ENCODE data around the gene NEK2.
"Not testable (repeated sequence)": the region's sequence is repeated elsewhere in the genome, so short reads cannot be mapped to it uniquely, and the experiment has no call there.

The NEK2 gene

DNA sequence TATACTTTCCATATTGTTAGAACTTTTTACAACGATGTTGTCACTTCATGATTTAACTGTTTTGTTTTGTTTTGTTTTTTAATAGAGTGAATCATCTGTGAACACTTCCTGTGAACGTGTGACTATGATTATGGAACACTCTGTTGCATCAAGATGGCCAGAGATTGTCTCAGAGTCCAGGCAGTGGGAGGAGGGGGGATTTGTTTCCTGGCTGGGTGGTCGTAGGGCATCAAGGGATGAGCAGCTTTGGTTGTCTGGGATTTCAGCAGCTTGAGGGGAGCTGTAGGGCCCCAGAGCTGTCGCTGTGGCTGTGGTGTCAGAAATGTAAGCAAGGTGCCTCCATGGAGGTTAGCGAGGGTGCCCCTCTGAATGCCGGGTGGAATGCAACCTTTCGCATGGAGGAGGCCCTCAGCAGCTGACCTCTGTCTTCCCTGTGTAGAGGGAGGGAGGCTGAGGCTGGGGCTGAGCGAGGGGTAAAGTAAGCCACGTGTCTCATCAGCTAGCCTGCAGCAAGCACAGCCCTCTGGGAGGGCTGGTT is 21.4 kb downstream of the NEK2 start:
- DNase-seq (ENCODE audit: extremely low spot score, insufficient read length, low read depth) (no peak), FAIRE-seq (no peak)

DNA sequence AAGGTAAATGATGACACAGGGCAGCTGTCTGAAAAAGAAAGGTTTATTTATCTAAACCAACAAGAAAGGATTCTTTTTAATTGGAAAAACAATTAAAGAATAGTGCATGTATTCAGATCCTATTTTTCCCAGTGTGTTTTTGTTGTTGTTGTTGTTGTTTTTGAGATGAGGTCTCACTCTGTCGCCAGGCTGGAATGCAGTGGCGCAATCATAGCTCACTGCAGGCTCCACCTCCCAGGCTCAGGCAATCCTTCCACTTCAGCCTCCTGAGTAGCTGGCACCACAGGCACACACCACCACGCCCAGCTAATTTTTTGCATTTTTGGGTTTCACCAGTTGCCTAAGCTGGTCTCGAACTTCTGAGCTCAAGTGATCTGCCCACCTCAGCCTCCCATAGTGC is 22.1 kb downstream of the NEK2 start:
- DNase-seq (ENCODE audit: extremely low spot score, insufficient read length, low read depth) (no peak), FAIRE-seq (no peak)

DNA sequence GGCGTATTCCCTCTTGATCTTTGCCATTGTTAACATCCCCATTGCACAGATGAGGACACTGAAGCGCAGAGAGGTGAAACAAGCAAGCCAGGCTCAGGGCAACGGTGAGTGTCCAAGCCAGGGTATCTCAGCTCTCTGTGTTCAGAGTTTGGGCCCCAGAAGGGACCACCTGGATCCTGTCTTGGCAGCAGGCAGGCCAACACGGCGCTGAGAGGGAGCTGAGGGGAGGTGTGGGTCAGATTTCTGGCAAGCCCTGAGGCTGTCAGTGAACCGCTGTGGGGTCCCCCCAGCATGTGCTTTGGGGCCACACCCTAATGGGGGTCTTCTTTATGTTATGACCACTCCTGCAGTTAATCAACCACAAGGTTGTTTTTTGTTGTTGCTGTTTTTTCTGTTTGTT is 23.1 kb downstream of the NEK2 start:
- DNase-seq (ENCODE audit: extremely low spot score, insufficient read length, low read depth) (no peak), FAIRE-seq (no peak)

DNA sequence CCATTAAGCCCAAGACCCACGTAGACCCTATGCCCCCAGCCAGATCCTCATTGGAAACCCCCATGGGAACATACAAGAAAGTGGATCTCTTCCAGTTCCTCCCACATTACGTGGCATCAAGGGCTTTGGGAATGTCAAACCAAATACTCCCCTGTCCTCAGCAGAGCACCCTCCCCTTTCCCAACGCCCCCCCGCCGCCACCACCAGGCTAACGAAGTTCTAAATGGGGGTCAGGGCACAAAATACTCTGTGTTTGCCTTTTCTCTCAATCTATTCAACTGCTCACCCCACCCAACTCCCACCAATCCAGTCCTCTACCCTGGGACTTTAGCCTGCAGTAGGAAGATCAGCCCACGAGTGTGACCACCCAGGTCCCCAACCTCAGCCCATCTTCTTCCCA is 24.5 kb downstream of the NEK2 start:
- no peak for DNase-seq (ENCODE audit: extremely low spot score, insufficient read length, low read depth)
- FAIRE-seq, result no peak

DNA sequence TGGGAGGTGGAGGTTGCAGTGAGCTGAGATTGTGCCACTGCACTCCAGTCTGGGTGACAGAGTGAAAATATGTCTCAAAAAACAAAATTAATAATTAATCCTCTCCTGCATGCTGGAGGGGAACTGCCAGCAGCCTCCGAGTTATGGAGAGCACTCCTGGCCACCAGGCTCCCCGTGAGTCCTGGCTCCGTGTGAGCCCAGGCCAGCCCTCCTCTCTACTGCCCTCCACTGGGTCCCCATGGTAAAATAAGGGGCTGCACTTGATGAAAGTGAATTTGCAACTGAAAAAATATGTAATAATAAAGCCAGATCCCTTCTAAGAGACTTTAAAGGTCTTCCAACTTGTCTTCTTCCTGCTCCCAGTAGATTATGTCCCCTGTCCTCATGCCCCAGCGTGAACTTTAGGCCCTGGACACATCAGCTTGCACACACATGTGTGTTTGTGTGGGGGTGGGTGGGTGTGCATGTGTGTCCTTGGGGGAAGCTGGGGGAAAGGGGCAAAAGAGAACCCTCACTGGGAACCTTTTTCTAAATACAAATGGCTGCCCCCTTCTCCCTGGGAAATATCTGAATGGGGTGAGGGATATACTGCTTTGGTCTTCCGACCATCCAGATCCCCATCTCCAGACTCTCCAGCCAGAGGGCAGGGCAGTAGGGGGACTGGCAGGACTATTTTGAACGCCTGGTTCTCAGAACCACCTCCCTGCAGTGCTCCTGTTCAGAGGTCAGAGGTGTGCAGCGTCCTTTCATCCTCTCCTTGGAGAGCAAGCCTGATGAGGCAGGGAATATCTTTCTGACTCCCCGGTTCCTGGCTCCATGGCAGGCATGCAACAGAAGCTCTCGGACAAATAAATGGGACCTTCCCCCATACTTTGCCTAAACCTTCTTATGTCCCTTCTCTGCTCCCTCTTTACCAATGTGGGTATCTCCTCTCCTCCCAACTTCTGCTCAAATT is 26.2 kb downstream of the NEK2 start:
- FAIRE-seq (peak; percentile 29), DNase-seq (ENCODE audit: extremely low spot score, insufficient read length, low read depth) (peak; percentile 56)

DNA sequence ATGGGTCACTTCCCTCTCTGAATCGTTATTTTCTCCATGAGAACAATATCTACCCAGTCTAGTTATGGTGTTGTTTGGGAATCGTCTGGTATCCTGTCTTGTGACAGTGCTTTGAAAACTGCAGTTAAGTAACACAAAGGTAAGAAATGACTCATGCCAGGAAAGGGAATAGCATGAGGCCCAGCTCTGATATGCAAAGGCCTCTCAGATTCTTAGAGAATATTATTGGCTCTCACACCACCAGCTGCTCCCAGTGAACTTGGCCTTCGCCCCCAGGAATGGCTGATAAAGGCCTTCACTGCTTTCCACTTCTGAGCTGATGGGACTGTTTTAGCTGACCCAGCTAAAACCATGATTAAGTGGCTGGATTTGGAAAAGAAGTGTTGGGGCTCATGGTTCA is 27.1 kb downstream of the NEK2 start:
- no peak for DNase-seq (ENCODE audit: extremely low spot score, insufficient read length, low read depth)
- no peak for FAIRE-seq

DNA sequence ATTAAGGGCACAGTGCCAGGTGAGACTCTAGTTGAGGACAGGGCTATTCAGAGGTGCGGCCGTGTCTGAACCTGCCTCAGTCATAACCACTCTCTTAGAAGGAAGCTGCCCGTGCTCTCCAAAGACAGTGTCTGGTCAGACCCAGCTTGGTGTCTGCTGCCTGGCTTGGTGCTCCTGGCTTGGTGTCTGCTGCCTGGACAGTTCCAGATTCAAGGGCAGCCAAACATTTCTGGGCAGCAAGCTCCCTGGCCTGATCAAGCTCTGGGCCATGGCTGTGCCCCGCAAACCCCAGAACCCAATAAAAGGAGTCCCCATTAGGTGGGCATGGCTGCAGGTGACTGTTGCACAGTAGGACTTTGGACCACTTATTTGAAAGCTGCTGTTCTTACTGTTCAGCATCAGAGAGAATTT is 27.7 kb downstream of the NEK2 start:
- FAIRE-seq, result no peak
- no peak for DNase-seq (ENCODE audit: extremely low spot score, insufficient read length, low read depth)

DNA sequence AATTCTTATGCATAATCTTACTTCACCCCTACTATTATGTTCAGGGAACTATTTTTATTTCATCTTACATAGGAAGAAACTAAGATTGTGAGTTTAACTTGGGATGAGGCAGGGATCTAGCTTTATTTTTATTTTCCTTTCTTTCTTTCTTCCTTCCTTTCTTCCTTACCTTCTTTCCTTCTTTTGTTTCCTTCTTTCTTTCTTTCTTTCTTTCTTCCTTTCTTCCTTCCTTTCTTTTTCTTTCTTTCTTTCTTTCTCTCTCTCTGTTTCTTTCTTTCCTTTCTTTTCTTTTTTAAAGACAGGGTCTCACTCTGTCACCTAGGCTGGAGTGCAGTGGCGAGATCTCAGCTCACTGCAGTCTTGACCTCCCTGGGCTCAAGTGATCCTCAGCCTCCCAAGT is 28.9 kb downstream of the NEK2 start:
- FAIRE-seq, result no peak

DNA sequence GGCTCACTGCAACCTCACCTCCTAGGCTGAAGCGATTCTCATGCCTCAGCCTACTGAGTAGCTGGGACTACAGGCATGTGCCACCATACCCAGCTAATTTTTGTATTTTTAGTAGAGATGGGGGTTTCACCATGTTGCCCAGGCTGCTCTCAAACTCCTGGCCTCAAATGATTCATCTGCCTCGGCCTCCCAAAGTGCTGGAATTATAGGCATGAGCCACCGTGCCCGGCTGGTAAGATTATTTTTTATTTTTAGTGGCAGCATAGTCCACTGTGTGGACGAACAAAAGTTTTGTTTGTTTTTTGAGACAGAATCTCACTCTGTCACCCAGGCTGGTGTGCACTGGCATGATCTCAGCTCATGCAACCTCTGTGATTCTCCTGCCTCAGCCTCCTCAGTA is 29.8 kb downstream of the NEK2 start:
- DNase-seq (ENCODE audit: extremely low spot score, insufficient read length, low read depth); FAIRE-seq: not testable (repeated sequence)

More for the DNA sequence above, 28.9 kb downstream of the NEK2 start:
- no peak for DNase-seq (ENCODE audit: extremely low spot score, insufficient read length, low read depth)

DNA sequence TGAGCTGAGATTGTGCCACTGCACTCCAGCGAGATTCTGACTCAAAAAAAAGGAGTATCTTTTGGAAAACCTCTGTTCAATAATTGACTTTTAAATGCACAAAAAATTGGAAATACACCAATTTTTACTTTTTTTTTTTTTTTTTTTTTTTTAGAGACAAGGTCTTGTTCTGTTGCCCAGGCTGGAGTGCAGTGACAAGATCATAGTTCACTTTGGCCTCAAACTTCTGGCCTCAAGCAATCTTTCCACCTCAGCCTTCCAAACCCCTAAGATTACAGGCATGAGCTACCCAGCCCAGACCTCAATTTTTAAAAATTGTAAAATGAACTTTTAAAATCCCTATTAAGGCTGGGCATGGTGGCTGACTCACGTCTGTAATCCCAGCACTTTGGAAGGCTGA is 30.8 kb downstream of the NEK2 start:
- DNase-seq (ENCODE audit: extremely low spot score, insufficient read length, low read depth) (no peak), FAIRE-seq (no peak)

DNA sequence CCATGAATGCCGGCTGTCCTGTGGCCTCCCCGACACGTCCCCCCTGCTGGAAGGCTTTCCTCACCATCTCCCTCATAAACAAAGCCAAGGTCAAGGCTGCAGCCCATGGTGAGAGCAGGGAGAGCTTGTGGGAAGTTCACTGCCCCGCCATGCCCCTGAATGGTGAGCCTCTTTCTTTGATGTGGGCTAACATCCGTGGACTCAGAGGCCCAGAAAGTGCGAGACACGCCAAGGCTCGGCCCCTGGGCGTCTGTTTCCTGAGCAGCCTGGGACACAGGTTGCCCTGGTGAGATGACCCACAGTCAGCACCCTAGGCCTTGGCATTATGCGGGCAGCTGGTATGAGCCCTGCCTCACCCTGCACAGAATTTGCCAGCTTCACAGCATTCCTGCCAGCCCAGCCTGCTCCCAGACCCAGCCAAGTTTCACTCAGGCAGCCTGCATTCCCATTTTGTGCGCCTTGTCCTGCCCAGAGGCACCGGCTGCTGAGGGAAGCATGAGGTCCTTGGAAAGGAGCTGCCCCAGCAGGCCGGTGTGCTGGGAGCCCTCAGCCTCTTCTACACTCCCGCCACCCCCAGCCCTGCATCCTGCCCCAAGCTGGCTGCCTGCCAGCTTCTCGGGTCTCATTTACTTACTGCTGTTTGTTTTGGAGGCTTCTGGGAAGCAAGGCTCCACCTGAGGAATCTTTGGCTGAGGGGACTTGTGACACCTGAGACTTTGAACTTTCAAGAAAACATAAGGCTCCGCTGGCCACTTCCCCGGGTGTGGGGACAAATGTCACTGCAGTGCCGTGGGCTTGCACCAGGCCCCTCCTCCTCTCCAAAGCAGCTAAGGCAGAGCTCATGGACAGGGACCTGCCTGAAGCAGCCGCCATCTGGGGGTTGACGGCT is 31.9 kb downstream of the NEK2 start:
- FAIRE-seq, result no peak
- DNase-seq (ENCODE audit: extremely low spot score, insufficient read length, low read depth), result no peak

DNA sequence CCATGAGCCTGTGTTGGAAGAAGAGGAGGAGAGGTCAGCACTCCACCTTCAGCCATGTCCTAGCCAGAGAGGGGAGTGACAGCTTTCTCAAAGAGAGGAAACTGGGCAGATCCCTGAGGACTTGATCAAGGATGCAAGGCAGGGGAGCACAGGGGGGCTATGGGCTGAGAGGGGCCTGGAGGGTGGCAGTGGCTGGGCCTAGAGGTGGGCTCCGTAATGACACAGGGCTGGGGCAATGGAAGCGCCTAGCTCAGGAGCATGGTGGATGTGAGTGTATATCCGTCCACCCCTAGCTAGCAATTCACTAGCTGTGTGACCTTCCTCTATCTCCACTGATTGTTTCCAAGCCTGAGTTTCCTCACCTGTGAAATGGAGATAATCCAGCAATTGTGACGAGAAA is 32.6 kb downstream of the NEK2 start:
- DNase-seq (ENCODE audit: extremely low spot score, insufficient read length, low read depth), result no peak
- FAIRE-seq, result no peak

DNA sequence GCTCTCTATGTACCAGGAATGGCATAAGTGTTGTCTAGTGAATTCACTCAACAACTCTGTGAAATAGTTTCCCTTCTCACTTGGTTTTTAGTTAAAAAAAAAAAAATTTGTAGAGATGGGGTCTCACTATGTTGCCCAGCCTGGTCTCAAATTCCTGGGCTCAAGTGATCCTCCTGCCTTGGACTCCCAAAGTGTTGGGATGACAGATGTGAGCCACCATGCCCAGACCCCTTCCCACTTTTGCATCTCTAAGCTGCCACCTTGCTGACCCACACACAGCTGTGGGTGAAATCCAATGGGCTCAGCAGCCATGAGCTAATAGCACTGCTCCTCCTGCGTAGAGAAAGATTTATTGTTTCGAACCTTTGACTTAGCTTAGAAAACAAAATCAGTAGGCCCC is 33.5 kb downstream of the NEK2 start:
- no peak for DNase-seq (ENCODE audit: extremely low spot score, insufficient read length, low read depth)
- FAIRE-seq, result no peak

DNA sequence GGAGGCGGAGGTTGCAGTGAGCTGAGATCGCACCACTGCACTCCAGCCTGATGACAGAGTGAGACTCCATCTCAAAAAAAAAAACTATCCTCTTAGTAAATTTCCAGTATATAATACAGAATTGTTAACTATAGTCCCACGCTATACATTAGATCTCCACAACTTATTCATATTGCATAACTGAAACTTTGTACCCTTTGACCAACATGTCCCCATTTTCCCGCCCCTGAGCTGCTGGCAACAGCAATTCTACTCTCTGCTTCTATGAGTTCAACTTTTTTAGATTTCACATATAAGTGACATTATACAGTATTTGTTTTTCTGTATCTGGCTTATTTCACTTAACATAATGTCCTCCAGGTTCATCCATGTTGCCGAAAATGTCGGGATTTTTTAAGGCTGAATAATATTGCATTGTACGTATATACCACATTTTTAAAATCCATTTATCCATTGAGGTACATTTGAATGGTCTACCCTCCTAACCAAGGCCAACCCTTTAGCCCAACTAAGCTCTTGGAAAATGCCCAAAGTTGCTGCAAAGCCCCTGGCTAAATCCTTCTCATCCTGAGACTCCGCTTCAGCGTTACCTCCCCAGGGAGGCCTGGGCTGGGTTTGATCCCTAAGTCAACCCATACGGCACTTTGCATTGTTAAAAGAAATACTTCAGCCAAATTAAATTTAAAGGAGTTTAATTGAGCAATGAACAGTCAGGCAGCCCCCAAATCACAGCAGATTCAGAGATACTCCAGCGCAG is 34.2 kb downstream of the NEK2 start:
- DNase-seq (ENCODE audit: extremely low spot score, insufficient read length, low read depth), result no peak
- no peak for FAIRE-seq

DNA sequence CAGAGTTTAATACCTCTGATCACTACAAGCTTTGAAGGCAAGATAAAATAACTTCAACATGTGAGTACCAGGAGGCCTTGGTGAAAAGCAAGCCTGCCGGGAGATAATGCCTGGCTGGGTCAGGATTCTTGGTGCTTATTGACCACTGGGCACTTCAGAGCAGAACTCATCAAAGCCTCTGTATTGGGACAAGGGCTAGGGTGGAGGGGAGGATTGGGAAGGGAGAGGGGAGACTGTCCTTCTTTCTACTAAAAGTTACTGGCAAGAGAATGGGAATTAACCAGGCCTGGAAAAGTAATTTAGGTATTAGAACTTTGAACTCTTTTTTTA is 35.2 kb downstream of the NEK2 start:
- DNase-seq (ENCODE audit: extremely low spot score, insufficient read length, low read depth) (no peak), FAIRE-seq (no peak)

DNA sequence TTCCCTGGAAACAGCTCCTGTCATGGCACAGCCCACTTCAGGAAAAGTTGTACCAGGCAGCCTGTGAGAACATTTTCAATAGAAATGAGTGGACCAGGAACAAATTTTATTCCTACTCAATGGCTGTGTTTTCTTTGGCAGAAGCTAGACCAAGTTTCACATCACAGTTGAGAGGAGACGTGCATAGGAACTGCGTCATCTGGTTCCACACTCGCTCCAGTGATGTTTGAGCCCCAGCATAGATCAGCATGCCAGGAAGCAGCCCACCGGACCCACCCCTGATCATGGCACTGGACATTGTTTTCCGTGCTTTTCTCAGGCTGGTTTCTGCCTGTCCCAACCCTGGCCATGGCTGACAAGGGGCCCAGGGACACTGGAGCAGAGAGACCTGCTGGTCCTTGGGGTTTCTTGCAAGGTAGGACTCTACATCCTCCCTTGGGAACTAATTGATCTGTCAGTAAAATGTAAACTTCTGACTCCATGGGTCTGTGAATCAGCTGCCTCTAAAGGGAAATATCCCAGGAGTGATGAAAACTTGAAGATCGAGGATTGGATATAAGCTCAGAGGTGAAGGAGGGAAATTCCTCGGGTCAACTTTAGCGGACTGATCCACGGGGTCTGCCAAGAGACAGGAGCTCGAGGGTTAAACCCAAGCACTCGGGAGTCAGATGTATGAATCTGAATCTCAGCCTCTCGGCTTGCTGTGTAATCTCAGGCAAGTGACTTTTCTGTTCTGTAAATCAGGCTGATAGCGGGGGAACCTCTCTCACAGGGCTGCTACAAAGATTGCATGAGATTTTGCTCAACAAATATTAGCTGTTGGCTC is 35.7 kb downstream of the NEK2 start:
- DNase-seq (ENCODE audit: extremely low spot score, insufficient read length, low read depth), result no peak

DNA sequence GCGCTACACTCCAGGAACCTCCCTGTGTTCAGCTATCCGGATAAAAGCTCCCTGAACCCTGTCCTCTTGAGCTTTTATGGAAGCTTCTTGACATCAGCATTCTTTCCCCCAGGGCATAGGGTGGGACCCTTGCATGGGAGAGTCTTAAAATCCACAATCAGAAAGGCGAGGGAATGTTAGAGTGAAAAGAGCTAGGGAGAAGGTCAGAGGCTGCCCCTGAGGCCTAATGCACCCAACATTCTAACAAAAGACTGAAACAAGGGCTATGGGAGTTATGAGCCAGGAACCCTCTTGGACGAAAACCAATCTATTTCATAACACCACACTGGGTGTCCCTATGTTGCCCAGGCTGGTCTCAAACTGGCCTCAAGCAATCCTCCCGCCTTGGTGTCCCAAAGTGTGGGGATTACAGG is 36.7 kb downstream of the NEK2 start:
- no peak for FAIRE-seq
- no peak for DNase-seq (ENCODE audit: extremely low spot score, insufficient read length, low read depth)

More for the DNA sequence above, 35.7 kb downstream of the NEK2 start:
- FAIRE-seq, result no peak

DNA sequence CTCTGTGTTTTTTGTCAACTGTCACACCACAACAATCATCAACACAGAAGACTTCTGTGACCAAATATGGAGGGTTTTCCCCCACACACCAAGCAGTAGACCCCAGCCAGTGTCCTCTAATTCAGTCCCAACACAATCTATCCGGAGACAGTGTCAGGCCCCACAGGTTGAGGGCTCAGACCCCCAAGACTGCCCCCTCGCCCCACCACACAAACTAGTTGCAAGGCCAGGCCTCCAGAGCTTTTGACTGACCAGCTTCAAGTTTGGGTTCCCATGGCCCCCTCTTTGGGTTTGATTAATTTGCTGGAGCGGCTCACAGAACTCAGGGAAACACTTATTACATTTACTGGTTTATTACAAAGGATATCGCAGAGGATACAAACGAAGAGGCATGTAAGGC is 37.2 kb downstream of the NEK2 start:
- FAIRE-seq (no peak), DNase-seq (ENCODE audit: extremely low spot score, insufficient read length, low read depth) (no peak)

DNA sequence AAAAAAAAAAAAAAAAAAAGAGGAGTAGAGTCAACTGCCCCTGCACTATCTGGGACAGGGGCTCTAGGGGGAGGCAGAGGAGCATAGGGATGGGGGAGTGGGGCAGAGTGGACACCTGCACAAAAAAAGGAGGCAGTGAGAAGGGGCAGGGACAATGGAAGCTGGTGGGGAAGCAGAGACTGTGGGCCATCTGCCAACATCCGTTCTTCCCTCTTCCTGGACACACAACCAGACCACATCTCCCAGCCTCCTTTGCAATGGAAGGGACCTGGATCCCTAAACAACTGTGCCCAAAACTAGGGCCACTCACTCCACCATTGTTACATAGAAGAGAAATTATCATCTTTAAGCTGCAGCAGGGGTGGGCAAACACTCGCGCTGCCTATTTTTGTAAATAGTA is 38.4 kb downstream of the NEK2 start:
- no peak for FAIRE-seq
- no peak for DNase-seq (ENCODE audit: extremely low spot score, insufficient read length, low read depth)

All from GM18507 (cell line).